ENCODE measurements around the gene BIN1.

The BIN1 gene

GRCh38 chr2:127016329-127016728 lies 90.6 kb downstream of the BIN1 start:
- no peak for DNase-seq

GRCh38 chr2:127015106-127015910 lies 91.6 kb downstream of the BIN1 start:
- DNase-seq, result no peak

- no peak for DNase-seq
Observed at GRCh38 chr2:127014630-127015029, 92.3 kb downstream of the BIN1 start.

GRCh38 chr2:127014224-127014623 lies 92.7 kb downstream of the BIN1 start:
- DNase-seq, result no peak

- DNase-seq, result no peak
Observed at GRCh38 chr2:127012868-127013267, 94.1 kb downstream of the BIN1 start.

- no peak for DNase-seq
Observed at GRCh38 chr2:127012215-127012614, 94.7 kb downstream of the BIN1 start.

GRCh38 chr2:127011796-127012195 lies 95.2 kb downstream of the BIN1 start:
- DNase-seq, result no peak

GRCh38 chr2:127011231-127011661 lies 95.7 kb downstream of the BIN1 start:
- no peak for DNase-seq

- DNase-seq, result no peak
Observed at GRCh38 chr2:127008265-127009015, 98.5 kb downstream of the BIN1 start.

- DNase-seq, result no peak
Observed at GRCh38 chr2:127007652-127008051, 99.3 kb downstream of the BIN1 start.

GRCh38 chr2:127006962-127007361 lies 100.0 kb downstream of the BIN1 start:
- no peak for DNase-seq

- no peak for DNase-seq
Observed at GRCh38 chr2:127004893-127005600, 101.9 kb downstream of the BIN1 start.

- DNase-seq, result no peak
Observed at GRCh38 chr2:127003070-127003800, 103.7 kb downstream of the BIN1 start.

GRCh38 chr2:127001751-127002150 lies 105.2 kb downstream of the BIN1 start:
- no peak for DNase-seq

- no peak for DNase-seq
Observed at GRCh38 chr2:127000937-127001336, 106.0 kb downstream of the BIN1 start.

GRCh38 chr2:127000194-127000593 lies 106.8 kb downstream of the BIN1 start:
- DNase-seq, result no peak

GRCh38 chr2:126999106-126999756 lies 107.7 kb downstream of the BIN1 start:
- DNase-seq, result no peak

- DNase-seq, result no peak
Observed at GRCh38 chr2:126998486-126998885, 108.5 kb downstream of the BIN1 start.

All from NCI-H1694 treated with DMSO at 0.1 percent for 48 hours (cell line).